Adrenal gland (tissue), 5 donors: Measurements from ENCODE around the gene CT47C1.

Experiments
- CTCF ChIP-seq, 6 experiments: fragments of 450-650 bp in 4 of 6; fragments of 200-600 bp in 2 of 6; sonication (generic) in 1 of 6; IDR thresholded peaks; 1 replicate in 5 of 6; 2 replicates in 1 of 6; pipeline versions ENCODE4 v1.5.1 to v1.8.0; 2016 to 2021; ENCODE audit warnings: antibody characterized with exemption in 6 of 6, mild to moderate bottlenecking in 2 of 6, moderate library complexity in 1 of 6
- POLR2A ChIP-seq, 2 donors: fragments of 450-650 bp; IDR thresholded peaks; one replicate each; pipeline ENCODE4 v1.6.1; 2017; ENCODE audit warnings: antibody characterized with exemption in 2 of 2, mild to moderate bottlenecking in 2 of 2, moderate library complexity in 1 of 2
- donor health status: DM: no; HTN: no; CAD: no.

DNA sequence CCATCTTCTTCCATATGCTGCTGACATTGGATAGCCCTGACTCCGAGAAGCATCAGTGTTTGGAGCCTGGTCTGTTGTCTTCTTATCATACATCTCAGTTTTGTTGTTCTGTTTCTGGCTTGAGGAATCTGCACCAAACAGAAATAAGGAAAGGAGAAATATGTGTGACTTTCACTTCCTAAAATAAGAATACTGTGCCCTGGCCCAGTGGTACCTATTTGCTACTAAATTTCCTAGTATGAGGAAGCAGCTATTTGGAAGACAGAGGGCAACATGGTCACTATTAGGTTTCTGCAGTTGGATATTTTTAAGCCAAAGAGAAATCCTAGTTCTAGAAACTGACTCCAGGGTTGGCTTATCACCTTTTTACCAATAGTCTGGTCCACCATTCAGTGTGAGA lies 16.8 kb downstream of the CT47C1 start:
- TF ChIP-seq CTCF (IDR thresholded peaks at IDR 0.05) (no peak), POLR2A (IDR thresholded peaks at IDR 0.05) (no peak)
